Limb (tissue), 2 donors: ENCODE measurements around the gene TATDN3.
"Not testable (repeated sequence)": the region's sequence is repeated elsewhere in the genome, so short reads cannot be mapped to it uniquely, and the experiment has no call there.

Source experiments
- DNase-seq, 2 donors: peaks; one replicate each; pipeline ENCODE4 v3.0.0-alpha.2; 2016; ENCODE audit errors: extremely low spot score in 2 of 2

Gene TATDN3, protein sequence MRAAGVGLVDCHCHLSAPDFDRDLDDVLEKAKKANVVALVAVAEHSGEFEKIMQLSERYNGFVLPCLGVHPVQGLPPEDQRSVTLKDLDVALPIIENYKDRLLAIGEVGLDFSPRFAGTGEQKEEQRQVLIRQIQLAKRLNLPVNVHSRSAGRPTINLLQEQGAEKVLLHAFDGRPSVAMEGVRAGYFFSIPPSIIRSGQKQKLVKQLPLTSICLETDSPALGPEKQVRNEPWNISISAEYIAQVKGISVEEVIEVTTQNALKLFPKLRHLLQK

DNA sequence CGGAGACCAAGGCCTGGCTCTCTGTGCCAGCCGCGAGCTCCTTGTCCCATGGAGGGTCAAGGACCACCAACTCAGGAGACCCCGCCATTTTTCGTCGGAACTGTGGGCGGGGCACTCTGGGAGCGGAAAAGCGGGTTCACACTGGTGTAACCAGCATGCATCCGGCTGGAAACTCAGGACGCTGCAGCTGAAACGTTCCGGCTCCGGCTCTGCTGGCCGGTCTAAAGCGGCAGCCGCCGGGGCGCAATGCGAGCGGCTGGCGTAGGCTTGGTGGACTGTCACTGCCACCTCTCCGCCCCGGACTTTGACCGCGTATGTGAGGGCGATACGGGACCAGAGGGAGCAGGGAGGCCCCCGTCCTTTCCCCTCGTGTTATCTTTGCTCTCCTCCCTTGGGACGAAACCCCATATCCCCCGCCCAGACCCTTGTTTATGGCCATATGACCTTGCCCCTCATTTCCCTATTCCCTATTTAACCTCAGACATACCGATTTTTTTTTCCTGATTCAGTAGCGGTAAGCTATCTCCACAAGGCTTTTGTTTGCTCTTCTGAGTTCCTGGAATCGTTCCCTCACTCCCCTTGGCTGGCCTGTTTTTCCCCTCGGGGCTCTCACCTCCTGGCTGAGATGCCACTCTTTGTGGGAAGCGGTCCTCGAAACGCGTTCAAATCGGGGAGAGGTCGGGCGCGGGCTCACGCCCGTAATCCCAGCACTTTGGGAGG lies at the start of gene TATDN3, which contains the start of gene NSL1:
Gene TATDN3, plus strand, starts transcription at position 219 of the 720 bp plus-strand sequence. Its CDS starts 28 bp downstream, at position 247.
Gene NSL1, minus strand, starts transcription at position 102 of the 720 bp plus-strand sequence. Its CDS starts 14 bp downstream, at position 88.
- DNase-seq = peak; percentile 93 to 99

DNA sequence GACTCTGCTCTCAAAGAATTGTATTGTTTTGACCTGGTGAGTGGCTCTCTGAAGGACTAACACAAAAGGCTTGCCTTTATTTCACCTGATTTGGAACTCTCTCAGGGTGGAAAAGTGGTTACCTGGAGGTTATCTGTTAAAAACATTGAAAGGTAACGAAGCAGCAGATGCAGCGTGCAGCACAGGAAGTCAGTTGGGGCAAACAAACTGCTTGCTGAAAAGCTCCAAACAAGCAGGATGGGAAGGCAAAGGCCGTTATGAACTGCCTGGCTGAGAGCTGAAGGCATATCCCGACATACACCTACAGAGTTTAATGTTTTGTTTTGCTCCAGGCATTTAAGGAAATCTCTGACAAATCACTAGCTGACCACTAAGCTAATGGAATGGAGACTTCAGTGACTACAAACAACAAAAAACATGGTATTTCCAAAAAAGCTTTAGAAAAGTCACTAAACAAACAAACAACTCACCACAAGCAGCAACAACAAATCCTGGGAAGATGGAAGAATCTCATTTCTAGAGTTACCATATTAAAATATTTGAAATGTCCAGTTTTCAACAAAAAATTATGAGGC lies 47.7 kb upstream of the TATDN3 start:
- DNase-seq = no peak

DNA sequence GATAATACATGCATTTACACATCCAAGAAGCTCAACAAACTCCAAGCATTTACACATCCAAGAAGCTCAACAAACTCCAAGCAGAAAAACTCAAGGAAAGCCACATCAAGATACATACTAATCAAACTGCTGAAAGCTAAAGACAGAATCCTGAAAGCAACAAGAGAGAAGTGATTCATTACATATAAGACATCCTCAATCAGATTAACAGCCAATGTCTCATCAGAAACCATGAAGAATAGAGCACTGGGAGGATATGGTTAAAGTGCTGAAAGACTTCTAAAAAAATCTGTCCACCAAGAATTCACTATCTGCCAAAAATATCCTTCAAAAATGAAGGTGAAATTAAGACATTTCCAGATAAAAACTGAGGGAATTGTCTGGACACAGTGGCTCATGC lies 46.4 kb upstream of the TATDN3 start:
- no peak for DNase-seq

DNA sequence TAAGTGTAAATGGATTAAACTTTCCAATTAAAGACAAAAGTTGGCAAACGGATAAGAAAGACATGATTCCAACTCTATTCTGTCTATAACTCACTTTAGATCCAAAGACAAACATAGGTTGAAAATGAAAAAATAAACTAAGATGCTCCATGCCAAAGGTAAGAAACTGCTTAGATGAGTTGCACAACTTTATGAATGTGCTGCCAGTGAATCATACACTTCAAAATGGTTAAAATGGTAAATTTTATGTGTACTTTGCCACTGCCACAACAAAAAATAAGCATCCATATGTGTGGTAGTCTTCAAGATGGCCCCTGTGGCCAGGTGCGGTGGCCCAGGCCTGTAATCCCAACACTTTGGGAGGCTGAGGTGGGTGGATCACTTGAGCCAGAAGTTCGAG lies 45.1 kb upstream of the TATDN3 start:
- DNase-seq = no peak

DNA sequence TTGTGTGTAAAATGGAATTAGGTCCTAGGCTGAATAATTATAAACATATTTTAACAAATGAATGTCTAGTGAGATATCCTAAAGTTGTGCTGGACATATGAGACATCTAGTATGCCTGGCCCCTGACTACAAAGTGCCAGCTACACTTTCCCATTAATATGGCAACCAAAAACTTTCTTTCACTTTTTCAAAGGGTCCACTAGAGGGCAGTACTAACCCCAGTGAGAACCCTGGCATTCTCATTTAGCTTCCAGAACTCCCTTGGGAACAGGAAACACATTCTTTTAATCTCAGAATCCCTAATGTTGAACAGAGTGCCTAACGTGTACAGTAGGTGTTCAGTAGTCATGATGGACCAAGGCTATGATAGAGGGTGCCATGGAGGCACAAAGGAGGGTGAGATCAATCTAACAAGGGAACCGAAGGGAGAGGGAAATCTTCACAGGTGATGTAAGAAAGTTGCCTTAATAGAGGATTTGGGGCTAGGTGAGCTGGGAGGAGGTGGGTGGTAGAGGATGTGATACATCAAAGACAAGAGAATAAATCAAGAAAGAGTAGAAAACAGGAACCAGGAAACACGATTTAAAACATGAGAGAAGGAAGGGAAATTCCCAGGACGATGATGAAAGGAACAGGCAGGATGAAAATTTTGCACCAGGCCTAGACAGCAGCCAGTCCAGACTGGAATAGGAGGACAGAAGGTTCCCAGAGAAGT lies 41.7 kb upstream of the TATDN3 start:
- peak in 1 of 2 donors; percentile 18 for DNase-seq

DNA sequence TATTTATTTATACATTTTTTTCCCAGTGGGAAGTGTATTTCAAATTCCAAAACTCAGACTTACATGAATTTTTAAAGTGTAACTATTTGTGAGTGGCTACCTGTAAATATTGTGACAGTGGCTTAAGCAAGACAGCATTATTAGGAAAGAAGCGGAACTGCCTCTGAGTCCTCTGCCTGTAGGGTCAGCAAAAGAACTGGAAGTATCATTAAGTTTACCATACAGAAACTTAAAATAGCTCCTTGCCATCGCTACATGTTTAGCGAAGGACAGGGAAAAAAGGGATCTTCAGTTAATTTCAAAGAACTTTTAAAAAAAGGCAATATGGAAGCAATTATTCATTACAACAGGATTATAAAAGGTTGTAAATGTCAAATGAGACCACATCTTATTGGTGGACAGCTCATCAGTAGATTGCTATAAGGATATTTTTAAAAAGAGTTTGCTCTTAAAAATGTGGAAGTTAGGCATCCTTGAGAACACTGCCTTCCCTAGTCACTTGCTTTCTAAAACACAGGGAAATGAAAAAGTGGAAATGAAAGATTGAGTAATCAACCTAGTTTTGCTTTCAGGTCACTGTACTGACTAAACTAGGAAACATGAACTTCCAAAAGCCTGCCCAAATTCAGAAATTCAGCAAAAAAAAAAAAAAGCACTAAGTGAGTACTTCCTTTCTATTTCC lies 39.3 kb upstream of the TATDN3 start:
- DNase-seq = no peak

DNA sequence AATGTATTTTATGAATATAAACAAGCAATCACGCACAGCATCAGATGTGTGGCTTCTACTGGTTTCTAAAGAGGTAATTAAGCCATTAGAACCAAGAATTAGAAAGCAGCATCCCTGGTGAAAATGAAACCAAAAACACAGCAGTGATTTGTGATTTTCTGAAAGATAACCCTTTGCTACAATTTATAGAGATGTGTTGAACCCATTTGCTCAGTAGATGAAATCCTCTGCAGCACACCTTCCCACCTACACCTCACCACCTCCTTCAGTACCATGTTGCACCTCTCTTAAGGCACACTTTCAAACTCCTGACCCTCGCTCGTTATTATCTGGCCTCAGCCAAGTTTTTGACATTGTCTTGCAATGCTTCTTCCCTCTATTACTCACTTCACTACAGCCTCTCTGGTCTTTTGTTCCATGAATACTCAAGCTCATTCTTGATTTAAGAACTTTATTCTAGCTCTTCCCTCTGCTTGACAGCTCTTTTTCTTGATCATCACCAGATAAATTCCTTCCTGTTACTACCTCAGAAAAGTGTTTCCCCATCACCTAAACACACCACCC lies 38.7 kb upstream of the TATDN3 start:
- DNase-seq = no peak

DNA sequence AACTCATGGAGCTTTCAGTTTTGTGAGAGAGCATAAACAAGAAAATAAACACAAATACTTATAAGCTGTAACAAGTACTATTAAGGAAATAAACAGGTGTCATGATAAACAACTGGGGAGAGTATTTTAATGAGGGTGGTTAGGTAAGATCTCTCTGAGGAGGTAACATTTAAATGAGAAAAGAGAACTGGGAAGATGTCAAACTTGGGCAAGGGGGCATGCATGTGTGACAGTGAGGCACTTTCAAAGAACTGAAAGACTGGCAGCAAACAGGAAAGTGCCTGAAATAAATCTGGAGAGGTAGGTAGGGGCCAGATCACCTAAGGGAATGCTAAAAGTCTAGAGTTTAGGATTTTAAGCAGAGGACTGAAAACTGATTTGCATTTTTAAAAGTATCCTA lies 37.9 kb upstream of the TATDN3 start:
- no peak for DNase-seq

DNA sequence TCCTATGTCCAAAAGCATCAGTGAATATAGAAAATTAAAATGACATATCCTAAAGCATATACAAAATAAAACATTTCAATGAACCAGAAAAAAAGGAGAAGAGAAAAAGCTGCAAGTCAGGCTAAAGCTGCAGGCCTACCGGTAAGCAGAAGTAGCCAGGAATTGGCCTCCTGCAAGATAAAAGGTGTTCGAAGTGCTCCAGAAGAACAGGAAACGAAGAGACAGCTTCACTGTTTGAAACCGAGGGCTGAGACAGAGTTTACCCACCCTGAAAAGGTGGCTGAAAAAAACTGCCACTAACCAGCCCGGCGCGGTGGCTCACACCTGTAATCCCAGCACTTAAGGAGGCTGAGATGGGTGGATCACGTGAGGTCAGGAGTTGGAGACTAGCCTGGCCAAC lies 37.5 kb upstream of the TATDN3 start:
- no peak for DNase-seq

DNA sequence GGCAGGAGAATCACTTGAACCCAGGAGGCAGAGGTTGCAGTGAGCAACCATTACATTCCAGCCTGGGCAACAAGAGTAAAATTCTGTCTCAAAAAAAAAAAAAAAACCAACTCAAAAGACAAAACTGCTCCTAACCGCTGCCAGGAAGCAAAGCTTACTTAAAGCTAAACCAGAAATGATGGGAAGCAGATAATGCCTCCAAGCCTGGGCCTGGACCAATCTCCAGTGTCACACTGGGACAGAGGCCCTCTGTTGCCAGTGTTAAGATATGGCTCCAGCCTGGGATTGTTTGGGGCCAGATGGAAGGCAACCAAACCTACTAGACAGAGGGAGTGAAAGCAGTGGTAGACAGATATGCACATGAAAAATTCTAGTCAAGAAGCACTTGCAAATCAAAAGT lies 37.0 kb upstream of the TATDN3 start:
- no peak for DNase-seq

DNA sequence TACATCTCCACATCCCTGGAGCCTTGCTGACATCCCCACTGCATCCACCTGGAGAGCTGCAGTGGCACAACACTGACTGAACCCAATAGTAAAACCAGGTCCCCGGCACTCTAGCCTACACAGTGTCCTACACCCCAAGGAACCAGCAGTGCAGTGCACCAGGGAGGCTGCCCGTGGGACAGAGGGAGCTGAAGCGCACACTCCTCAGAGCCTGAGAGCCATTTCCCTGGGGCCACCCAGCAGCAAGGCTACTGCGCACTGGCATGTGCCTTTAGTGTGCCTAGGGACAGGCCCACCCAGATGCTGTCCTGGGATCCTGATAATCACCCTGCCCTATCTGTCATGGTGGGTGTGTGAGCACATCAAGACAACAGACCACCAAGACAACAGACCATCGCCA lies 32.0 kb upstream of the TATDN3 start:
- no peak for DNase-seq

DNA sequence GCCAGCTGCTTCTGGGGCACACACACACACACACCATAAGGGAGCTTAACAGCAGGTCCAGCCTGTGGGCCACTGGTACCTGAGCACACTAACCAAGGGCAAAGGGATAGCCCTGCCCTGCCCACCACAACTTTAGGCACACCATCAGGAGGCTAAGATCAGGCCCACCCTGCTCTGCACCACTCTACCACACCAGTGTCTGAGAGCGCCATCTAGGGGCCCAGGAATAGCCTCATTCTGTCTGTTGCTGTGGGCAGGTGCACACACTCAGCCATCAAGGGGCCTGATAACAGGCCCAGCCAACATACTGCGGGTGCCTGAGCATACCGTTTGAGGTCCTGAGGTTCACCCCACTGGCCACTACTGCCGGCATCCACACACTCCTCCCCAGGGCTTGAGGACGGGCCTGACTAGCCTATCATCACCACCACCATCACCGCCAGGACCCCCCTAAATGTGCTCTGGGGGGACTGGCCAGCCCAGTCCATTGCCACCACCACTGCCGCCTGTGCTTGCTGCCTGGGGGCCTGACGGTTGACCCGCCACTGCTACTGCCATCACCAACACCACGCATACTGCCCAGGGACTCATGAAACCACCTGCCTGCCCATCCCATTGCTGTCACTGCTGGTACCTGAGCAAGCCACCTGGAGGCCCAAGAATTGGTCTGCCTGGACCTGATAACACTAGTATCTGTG lies 31.4 kb upstream of the TATDN3 start:
- DNase-seq = no peak

DNA sequence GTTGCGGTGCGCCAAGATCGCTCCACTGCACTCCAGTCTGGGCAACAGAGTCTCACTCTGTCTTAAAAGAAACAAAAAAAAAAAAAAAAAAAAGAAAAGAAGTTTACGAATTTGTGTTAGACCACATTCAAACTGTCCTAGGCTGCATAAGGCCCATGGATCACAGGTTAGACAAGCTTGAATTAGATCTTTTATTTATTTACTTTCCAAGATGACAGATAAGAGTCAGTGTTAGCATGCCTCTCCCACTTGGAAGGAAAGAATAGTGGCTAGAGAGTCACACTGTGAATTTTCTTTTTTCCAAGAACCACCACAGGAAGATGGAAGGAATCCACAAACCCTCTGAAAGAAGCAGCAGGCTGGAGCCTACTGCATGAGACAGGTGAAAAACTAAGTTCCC lies 29.5 kb upstream of the TATDN3 start:
- no peak for DNase-seq

DNA sequence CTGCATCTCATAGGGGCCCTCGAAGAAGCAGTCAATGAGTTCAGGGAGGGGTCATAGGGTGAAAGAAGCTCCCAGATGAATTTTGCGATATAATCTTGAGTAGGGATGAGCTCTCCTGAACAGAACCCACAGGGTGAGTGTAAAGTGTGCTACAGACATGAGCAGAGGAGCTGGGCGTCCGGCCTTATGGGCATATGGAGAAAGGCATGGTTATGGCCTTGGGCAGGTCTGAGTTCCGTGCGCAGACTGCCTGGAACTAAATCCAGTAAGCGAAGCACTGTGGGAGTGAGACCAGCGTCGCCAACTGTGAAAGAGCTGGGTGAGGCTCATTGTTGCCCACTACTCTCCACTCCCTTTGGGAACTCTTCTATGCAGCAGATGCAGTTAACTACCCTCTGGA lies 28.9 kb upstream of the TATDN3 start:
- DNase-seq = no peak

DNA sequence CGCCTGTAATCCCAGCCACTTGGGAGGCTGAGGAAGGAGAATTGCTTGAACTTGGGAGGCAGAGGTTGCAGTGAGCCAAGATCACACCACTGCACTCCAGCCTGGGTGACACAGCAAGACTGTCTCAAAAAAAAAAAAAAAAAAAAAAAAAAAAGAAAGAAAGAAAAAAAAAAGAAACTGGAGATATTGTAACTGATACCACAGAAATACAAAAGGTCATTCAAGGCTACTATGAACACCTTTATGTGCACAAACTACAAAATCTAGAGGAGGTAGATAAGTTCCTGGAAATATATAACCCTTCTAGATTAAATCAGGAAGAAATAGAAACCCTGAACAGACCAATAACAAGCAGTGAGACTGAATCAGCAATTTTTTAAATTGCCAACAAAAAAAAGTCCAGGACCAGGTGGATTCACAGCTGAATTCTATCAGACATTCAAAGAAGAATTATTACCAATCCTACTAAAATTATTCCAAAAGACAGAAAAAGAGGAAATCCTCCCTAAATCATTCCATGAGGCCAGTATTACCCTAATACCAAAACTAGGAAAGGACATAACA lies 26.9 kb upstream of the TATDN3 start:
- not testable (repeated sequence) for DNase-seq

DNA sequence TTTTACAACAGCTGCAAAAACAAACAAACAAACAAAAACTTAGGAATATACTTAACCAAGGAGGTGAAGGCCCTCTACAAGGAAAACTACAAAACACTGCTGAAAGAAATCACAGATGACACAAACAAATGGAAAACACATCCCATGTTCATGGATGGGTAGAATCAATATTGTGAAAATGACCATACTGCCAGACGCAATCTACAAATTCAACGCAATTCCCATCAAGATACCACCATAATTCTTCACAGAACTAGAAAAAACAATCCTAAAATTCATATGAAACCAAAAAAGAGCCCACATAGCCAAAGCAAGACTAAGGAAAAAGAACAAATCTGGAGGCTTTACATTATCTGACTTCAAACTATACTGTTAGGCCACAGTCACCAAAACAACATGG lies 24.9 kb upstream of the TATDN3 start:
- not testable (repeated sequence) for DNase-seq

DNA sequence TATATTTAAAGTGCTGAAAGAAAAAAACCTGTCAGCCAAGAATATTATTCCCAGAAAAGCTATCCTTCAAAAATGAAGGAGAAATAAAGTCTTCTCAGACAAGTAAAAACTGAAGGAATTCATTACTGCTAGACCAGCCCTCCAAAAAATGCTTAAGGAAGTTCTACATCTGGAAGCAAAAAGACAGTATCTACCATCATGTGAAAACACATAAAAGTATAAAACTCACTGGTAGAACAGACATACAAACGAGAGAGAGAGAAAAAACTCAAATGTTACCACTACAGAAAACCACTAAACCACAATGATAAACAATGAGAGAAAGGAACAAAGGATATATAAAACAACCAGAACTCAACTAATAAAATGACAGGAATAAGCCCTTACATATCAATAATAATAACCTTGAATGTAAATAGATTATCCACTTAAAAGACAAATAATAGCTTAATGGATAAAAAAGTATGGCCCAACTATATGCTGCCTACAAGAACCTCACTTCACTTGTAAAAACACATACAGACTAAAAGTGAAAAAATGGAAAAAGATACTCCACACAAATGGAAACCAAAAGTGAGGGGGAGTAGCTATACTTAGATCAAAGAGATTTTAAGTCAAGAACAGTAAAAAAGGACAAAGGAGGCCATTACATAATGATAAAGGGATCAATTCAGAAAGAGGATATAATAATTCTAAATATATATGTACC lies 22.1 kb upstream of the TATDN3 start:
- no peak for DNase-seq

DNA sequence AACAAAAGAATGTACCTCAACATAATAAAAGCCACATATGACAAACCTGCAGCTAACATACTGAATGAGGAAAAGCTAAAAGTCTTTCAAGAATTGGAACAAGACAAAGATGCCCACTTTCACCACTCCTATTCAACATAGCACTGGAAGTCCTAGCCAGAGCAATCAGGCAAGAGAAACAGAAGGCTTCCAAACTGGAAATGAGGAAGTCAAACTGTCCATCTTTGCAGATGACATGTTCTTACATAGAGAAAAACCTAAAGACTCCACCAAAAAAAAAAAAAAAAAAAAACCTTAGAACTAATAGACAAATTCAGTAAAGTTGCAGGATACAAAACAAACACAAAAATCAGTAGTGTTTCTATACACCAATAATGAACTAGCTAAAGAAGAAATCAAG lies 20.4 kb upstream of the TATDN3 start:
- DNase-seq = no peak

DNA sequence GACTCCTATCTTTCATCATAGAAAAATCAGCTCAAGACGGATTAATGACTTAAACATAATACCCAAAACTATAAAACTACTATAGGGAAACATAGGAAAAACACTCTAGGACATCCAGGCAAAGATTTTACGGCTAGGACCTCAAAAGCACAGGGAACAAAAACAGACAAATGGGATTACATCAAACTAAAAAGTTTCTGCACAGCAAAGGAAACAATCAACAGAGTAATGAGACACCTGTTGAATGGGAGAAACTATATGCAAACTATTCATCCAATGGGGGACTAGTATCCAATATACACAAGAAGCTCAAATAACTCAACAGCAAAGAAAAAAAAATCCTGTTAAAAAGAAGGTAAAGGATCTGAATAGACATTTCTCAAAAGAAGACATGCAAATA lies 18.7 kb upstream of the TATDN3 start:
- DNase-seq = no peak

DNA sequence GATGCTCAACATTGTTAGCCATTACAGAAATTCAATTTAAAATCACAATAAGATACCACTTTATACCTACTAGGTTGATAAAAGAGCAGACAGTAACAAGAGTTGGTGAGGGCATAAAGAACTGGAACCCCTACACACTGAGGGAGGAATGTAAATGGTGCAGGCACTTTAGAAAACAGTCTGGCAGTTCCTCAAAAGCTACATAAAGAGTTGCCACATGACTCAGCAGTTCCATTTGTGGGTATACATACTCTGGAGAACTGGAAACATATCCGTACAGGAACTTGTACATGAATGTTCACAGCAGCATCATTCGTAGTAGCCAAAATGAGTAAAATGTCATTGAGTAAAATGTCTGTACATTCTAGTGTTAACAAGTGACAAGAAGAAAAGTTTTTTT lies 17.1 kb upstream of the TATDN3 start:
- no peak for DNase-seq
